H9 (cell line): Measurements from ENCODE around the gene MOCS1. TPM values are rescaled to one million over a fixed set of nuclear protein-coding genes. Genes with fewer than 3 reads are reported as not detected.

ENCODE experiments used
- DNase-seq: peaks from one replicate; pipeline ENCODE4 v3.0.0-alpha.2; 2017
- H2AFZ ChIP-seq: one replicate; pipeline ENCODE4 v1.6.1; 2013; ENCODE audit warnings: mild to moderate bottlenecking, low read length, control low read depth, moderate library complexity
- H2AK5ac ChIP-seq: 2 replicates; pipeline ENCODE4 v1.6.1; 2013; ENCODE audit warnings: low read length, control low read depth, mixed read lengths; ENCODE audit not compliant: insufficient read length
- H2BK120ac ChIP-seq: one replicate; pipeline ENCODE4 v1.6.1; 2013; ENCODE audit warnings: low read depth, mild to moderate bottlenecking, low read length, control low read depth, inconsistent platforms; ENCODE audit not compliant: poor library complexity, severe bottlenecking
- H2BK12ac ChIP-seq: 2 replicates; pipeline ENCODE4 v1.6.1; 2013; ENCODE audit warnings: low read length, control low read depth, mixed read lengths, low read depth; ENCODE audit not compliant: insufficient read length
- H2BK15ac ChIP-seq: 2 replicates; pipeline ENCODE4 v1.6.1; 2013; ENCODE audit warnings: low read depth, low read length, control low read depth
- H2BK20ac ChIP-seq: one replicate; pipeline ENCODE4 v1.6.1; 2013; ENCODE audit warnings: low read depth, mild to moderate bottlenecking, low read length, control low read depth, inconsistent platforms; ENCODE audit not compliant: poor library complexity, severe bottlenecking
- H2BK5ac ChIP-seq: 2 replicates; pipeline ENCODE4 v1.6.1; 2013; ENCODE audit warnings: low read length, control low read depth, mixed read lengths; ENCODE audit not compliant: insufficient read length
- H3K14ac ChIP-seq: 2 replicates; pipeline ENCODE4 v1.6.1; 2013; ENCODE audit warnings: low read length, control low read depth; ENCODE audit not compliant: insufficient read depth
- H3K18ac ChIP-seq: 2 replicates; pipeline ENCODE4 v1.6.1; 2013; ENCODE audit warnings: low read depth, mild to moderate bottlenecking, mixed read lengths, low read length, control low read depth; ENCODE audit not compliant: insufficient read length
- H3K23ac ChIP-seq: 2 replicates; pipeline ENCODE4 v1.6.1; 2013; ENCODE audit warnings: low read length, control low read depth, mixed read lengths, low read depth; ENCODE audit not compliant: insufficient read length
- H3K23me2 ChIP-seq: 2 replicates; pipeline ENCODE4 v1.6.1; 2013; ENCODE audit warnings: low read depth, mild to moderate bottlenecking, mixed read lengths, low read length, control low read depth; ENCODE audit not compliant: insufficient read length, poor library complexity, severe bottlenecking
- H3K27ac ChIP-seq: 2 replicates; pipeline ENCODE4 v1.5.1; 2013; ENCODE audit warnings: low read length, control low read depth, mixed read lengths, low read depth; ENCODE audit not compliant: insufficient read length
- H3K27me3 ChIP-seq: 2 replicates; pipeline ENCODE4 v1.6.1; 2013; ENCODE audit warnings: low read length, control low read depth, inconsistent platforms; ENCODE audit not compliant: insufficient read depth
- H3K4ac ChIP-seq: 2 replicates; pipeline ENCODE4 v1.6.1; 2013; ENCODE audit warnings: low read depth, mild to moderate bottlenecking, control low read depth, inconsistent platforms, low read length, moderate library complexity
- H3K4me1 ChIP-seq: 2 replicates; pipeline ENCODE4 v1.6.1; 2013; ENCODE audit warnings: low read length, control low read depth, inconsistent platforms; ENCODE audit not compliant: insufficient read depth
- H3K4me2 ChIP-seq: 2 replicates; pipeline ENCODE4 v1.6.1; 2013; ENCODE audit warnings: low read length, control low read depth, mixed read lengths; ENCODE audit not compliant: insufficient read length, insufficient read depth
- H3K56ac ChIP-seq: 2 replicates; pipeline ENCODE4 v1.6.1; 2013; ENCODE audit warnings: low read depth, mild to moderate bottlenecking, mixed read lengths, low read length, control low read depth; ENCODE audit not compliant: insufficient read length
- H3K79me1 ChIP-seq: 2 replicates; pipeline ENCODE4 v1.6.1; 2013; ENCODE audit warnings: low read depth, mild to moderate bottlenecking, moderate library complexity, low read length, control low read depth, inconsistent platforms; ENCODE audit not compliant: insufficient read depth, poor library complexity, severe bottlenecking
- H3K79me2 ChIP-seq: 2 replicates; pipeline ENCODE4 v1.6.1; 2013; ENCODE audit warnings: low read length, control low read depth, inconsistent platforms; ENCODE audit not compliant: insufficient read depth
- H3K9ac ChIP-seq: 2 replicates; pipeline ENCODE4 v1.6.1; 2013; ENCODE audit warnings: low read length, control low read depth, mixed read lengths; ENCODE audit not compliant: insufficient read length; ENCODE audit errors: extremely low read depth
- H3K9me3 ChIP-seq: one replicate; pipeline ENCODE4 v1.6.1; 2013; ENCODE audit warnings: low read depth, low read length, inconsistent platforms; ENCODE audit not compliant: control insufficient read depth
- H3T11ph ChIP-seq: one replicate; pipeline ENCODE4 v1.6.1; 2013; ENCODE audit warnings: mild to moderate bottlenecking, low read length, control low read depth, inconsistent platforms
- H4K20me1 ChIP-seq: one replicate; pipeline ENCODE4 v1.6.1; 2013; ENCODE audit not compliant: control insufficient read depth, insufficient read length, insufficient read depth
- H4K5ac ChIP-seq: 2 replicates; pipeline ENCODE4 v1.6.1; 2013; ENCODE audit warnings: low read depth, mild to moderate bottlenecking, mixed read lengths, low read length, control low read depth; ENCODE audit not compliant: insufficient read length
- H4K8ac ChIP-seq: replicated peaks from 2 replicates; pipeline ENCODE4 v1.6.1; 2013; ENCODE audit warnings: low read length, control low read depth, mixed read lengths, low read depth; ENCODE audit not compliant: insufficient read length
- H4K91ac ChIP-seq: 2 replicates; pipeline ENCODE4 v1.6.1; 2013; ENCODE audit warnings: low read depth, mild to moderate bottlenecking, moderate library complexity, mixed read lengths, low read length, control low read depth; ENCODE audit not compliant: insufficient read length
- H3K27ac Mint-ChIP-seq, 3 experiments: 2 replicates in 2 of 3; 3 replicates in 1 of 3; pipeline ENCODE4 v1.8.0; 2020 to 2021; ENCODE audit warnings: mixed read lengths in 3 of 3, mild to moderate bottlenecking in 1 of 3, moderate library complexity in 1 of 3
- H3K27me3 Mint-ChIP-seq: 2 replicates; pipeline ENCODE4 v1.8.0; 2021; ENCODE audit warnings: low read depth, mild to moderate bottlenecking, moderate library complexity, mixed read lengths
- H3K36me3 Mint-ChIP-seq, 3 experiments: 2 replicates in 2 of 3; 3 replicates in 1 of 3; pipeline ENCODE4 v1.8.0; 2020 to 2021; ENCODE audit warnings: low read depth in 3 of 3, mixed read lengths in 3 of 3; ENCODE audit not compliant: insufficient read depth in 1 of 3
- H3K4me1 Mint-ChIP-seq, 2 experiments: 2 replicates each; pipeline ENCODE4 v1.8.0; 2020; ENCODE audit warnings: mixed read lengths in 2 of 2
- H3K4me3 Mint-ChIP-seq, 2 experiments: 2 replicates in 1 of 2; 3 replicates in 1 of 2; pipeline ENCODE4 v1.8.0; 2020 to 2021; ENCODE audit warnings: mild to moderate bottlenecking in 2 of 2, mixed read lengths in 2 of 2, moderate library complexity in 1 of 2
- H3K9me3 Mint-ChIP-seq, 2 experiments: 2 replicates in 1 of 2; 3 replicates in 1 of 2; pipeline ENCODE4 v1.8.0; 2020; ENCODE audit warnings: mild to moderate bottlenecking in 2 of 2, mixed read lengths in 2 of 2, moderate library complexity in 1 of 2
- CTCF ChIP-seq: fragments of 200-600 bp; sonication (generic); conservative IDR thresholded peaks from 3 replicates; pipeline ENCODE4 v1.8.0; 2021; ENCODE audit warnings: antibody characterized with exemption, mild to moderate bottlenecking
- WGBS: extraction: QIAGEN DNeasy Blood & Tissue Kit; methylation state at CpG from one replicate; pipeline ENCODE4 v1.1.7; 2013; ENCODE audit warnings: missing lambda C conversion rate, low lambda C conversion rate, mixed read lengths; ENCODE audit not compliant: insufficient read length; ENCODE audit errors: extremely low coverage; 5-methylcytosine and 5-hydroxymethylcytosine counted together
- total RNA-seq: library from RNA; stranded (reverse); gene quantifications from 2 replicates; pipeline ENCODE4 v1.2.1, GENCODE V29; 2021

Gene MOCS1
- total RNA-seq, 1 experiment from 2014 or later = 15.2 TPM

DNA sequence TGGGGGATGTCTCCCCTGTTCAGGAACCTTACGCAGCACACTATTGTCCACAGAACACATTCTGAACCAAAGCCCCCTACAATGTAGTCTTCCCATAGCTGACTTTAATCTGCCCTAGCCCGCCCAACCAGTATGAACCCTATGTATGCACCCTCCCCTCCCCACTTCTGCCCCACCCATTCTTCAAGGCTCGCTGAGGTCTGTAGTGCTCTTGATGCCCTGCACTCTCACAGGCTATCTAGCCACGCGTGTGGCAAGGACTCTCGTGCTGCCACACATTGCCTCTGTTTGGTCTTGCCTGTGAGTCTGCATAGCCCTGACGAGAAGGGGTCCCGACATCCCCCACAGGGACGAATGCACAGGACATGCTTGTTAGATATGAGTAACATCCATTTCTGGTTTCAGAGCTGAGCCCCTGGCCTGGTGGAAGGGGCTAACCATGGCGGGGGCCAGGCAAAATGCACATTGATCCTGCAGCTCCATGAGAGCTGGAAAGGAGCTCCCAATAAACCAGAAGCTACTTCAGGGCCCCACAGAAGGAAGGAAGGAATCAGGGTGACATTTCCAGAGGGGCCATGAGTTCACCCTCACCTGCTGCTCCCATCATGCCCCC lies 22.6 kb downstream of the MOCS1 start:
- no peak overlapping the region for H3T11ph ChIP-seq
- H3K4ac ChIP-seq = no peak overlapping the region
- no peaks in the 10 kb centered on the region; the same call in 1 of the 2 replicates for H3K27me3 ChIP-seq
- no peak overlapping the region for H3K14ac ChIP-seq
- Mint-ChIP-seq H3K4me3 (no peak overlapping the region; a peak in 1 of 5 replicates), H3K9me3 (no peaks in the 10 kb centered on the region), H3K27me3 (no peaks in the 10 kb centered on the region), H3K27ac (no peak overlapping the region), H3K4me1 (peaks cover 5 to 7% of the 10 kb centered on the region in 2 experiments; a peak in 2 of 4 replicates), H3K36me3 (peaks cover 24 to 42% (median 33%) of the 10 kb centered on the region in 3 experiments)
- H3K4me2 ChIP-seq = no peak overlapping the region
- no peak overlapping the region for H2BK120ac ChIP-seq
- H3K9ac ChIP-seq = no peak overlapping the region
- H4K20me1 ChIP-seq = no peaks in the 10 kb centered on the region
- H2BK5ac ChIP-seq = no peak overlapping the region
- H2BK12ac ChIP-seq = no peak overlapping the region
- no peaks in the 10 kb centered on the region for H3K4me1 ChIP-seq
- no peak overlapping the region for H3K23ac ChIP-seq
- no peak overlapping the region for H2BK15ac ChIP-seq
- no peak for TF ChIP-seq CTCF
- no peak overlapping the region for H2AFZ ChIP-seq
- no peaks in the 10 kb centered on the region for H3K9me3 ChIP-seq
- no peaks in the 10 kb centered on the region for H3K23me2 ChIP-seq
- H4K8ac ChIP-seq = no peak overlapping the region
- H3K56ac ChIP-seq = no peak overlapping the region
- H3K79me2 ChIP-seq = no peaks in the 10 kb centered on the region; the same call in 1 of the 2 replicates
- H4K91ac ChIP-seq = no peak overlapping the region
- no peak overlapping the region for H2BK20ac ChIP-seq
- no CpG with 5 or more reads among the region's 10 CpGs for WGBS
- H3K27ac ChIP-seq = no peak overlapping the region
- no peak overlapping the region for H4K5ac ChIP-seq
- H2AK5ac ChIP-seq = no peak overlapping the region
- H3K79me1 ChIP-seq = no peaks in the 10 kb centered on the region
- no peak for DNase-seq
- H3K18ac ChIP-seq = no peak overlapping the region
